Esophagus muscularis mucosa (tissue), 4 donors: ENCODE data around the gene PRKAG2.

Experiments used
- EP300 ChIP-seq: sonication (generic); formaldehyde crosslinking; IDR thresholded peaks from one replicate; pipeline ENCODE4 v1.6.1; 2017; ENCODE audit warnings: antibody characterized with exemption
- POLR2A ChIP-seq: fragments of 450-650 bp; IDR thresholded peaks from one replicate; pipeline ENCODE4 v1.6.1; 2017; ENCODE audit warnings: antibody characterized with exemption, moderate library complexity, mild to moderate bottlenecking, low read depth
- TF ChIP-seq, protein P1 (sequence below), 3 experiments: fragments of 200-600 bp in 2 of 3; fragments of 450-650 bp in 1 of 3; sonication (generic) in 2 of 3; IDR thresholded peaks; one replicate each; pipeline ENCODE4 v1.5.1; 2017 to 2019; ENCODE audit warnings: antibody characterized with exemption in 3 of 3, mild to moderate bottlenecking in 2 of 3, moderate library complexity in 1 of 3

DNA sequence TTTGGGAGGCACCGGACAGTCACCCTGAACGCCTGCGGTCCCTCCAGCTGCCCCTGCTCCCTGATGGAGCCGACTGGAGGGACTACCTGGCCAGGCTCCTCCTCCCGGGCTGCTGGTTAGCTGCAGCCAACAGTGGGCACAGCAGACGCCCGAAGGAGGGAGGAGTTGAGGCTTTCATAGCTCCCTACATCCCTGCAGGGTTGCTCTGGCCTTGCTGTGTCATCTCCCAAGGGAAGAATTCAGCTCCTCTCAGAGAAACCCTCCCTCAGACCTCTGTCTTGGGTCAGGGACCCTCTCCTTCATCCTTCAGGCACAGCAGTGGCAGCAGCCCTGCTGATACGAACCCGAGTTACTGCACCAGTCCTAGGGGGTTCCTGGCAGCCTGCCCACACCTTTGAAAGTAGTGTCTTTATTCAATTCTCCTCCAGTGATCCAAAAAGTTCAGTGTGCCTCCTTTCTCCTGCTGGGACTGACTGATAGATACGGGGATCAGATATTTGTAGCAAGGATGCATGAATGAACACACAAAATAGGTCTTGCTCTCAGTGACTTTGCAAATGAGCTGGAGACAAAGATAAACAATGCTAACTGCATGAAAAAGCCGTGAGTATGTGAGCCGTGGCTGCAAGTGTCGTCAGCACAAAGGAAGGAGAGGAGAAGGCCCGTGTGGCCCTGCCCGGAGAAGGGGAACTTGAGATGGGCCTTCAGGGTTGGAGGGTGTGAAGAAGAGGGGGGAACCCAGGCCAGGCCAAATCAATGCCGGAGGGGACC, 136.6 kb downstream of the PRKAG2 start:
- TF ChIP-seq POLR2A (no peak), EP300 (no peak)
- TF ChIP-seq, protein P1, sequence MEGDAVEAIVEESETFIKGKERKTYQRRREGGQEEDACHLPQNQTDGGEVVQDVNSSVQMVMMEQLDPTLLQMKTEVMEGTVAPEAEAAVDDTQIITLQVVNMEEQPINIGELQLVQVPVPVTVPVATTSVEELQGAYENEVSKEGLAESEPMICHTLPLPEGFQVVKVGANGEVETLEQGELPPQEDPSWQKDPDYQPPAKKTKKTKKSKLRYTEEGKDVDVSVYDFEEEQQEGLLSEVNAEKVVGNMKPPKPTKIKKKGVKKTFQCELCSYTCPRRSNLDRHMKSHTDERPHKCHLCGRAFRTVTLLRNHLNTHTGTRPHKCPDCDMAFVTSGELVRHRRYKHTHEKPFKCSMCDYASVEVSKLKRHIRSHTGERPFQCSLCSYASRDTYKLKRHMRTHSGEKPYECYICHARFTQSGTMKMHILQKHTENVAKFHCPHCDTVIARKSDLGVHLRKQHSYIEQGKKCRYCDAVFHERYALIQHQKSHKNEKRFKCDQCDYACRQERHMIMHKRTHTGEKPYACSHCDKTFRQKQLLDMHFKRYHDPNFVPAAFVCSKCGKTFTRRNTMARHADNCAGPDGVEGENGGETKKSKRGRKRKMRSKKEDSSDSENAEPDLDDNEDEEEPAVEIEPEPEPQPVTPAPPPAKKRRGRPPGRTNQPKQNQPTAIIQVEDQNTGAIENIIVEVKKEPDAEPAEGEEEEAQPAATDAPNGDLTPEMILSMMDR (IDR thresholded peaks at IDR 0.05), result no peak
